ENCODE results near the gene ZBTB44. TPM values are rescaled to one million over a fixed set of nuclear protein-coding genes. Genes with fewer than 3 reads are reported as not detected.

Gene ZBTB44
- total RNA-seq, 1 donor: 41.5 TPM

GRCh38 chr11:130211144-130211543 is 103.6 kb downstream of the ZBTB44 start:
- TF ChIP-seq, protein P1, sequence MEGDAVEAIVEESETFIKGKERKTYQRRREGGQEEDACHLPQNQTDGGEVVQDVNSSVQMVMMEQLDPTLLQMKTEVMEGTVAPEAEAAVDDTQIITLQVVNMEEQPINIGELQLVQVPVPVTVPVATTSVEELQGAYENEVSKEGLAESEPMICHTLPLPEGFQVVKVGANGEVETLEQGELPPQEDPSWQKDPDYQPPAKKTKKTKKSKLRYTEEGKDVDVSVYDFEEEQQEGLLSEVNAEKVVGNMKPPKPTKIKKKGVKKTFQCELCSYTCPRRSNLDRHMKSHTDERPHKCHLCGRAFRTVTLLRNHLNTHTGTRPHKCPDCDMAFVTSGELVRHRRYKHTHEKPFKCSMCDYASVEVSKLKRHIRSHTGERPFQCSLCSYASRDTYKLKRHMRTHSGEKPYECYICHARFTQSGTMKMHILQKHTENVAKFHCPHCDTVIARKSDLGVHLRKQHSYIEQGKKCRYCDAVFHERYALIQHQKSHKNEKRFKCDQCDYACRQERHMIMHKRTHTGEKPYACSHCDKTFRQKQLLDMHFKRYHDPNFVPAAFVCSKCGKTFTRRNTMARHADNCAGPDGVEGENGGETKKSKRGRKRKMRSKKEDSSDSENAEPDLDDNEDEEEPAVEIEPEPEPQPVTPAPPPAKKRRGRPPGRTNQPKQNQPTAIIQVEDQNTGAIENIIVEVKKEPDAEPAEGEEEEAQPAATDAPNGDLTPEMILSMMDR (IDR thresholded peaks at IDR 0.05; ENCODE audit: insufficient read depth, low read depth, low read length): no peak
- no peak for DNase-seq (ENCODE audit: low read depth)
- H3K4me3 ChIP-seq (ENCODE audit: low read depth, low read length): no peak overlapping the region

DNA sequence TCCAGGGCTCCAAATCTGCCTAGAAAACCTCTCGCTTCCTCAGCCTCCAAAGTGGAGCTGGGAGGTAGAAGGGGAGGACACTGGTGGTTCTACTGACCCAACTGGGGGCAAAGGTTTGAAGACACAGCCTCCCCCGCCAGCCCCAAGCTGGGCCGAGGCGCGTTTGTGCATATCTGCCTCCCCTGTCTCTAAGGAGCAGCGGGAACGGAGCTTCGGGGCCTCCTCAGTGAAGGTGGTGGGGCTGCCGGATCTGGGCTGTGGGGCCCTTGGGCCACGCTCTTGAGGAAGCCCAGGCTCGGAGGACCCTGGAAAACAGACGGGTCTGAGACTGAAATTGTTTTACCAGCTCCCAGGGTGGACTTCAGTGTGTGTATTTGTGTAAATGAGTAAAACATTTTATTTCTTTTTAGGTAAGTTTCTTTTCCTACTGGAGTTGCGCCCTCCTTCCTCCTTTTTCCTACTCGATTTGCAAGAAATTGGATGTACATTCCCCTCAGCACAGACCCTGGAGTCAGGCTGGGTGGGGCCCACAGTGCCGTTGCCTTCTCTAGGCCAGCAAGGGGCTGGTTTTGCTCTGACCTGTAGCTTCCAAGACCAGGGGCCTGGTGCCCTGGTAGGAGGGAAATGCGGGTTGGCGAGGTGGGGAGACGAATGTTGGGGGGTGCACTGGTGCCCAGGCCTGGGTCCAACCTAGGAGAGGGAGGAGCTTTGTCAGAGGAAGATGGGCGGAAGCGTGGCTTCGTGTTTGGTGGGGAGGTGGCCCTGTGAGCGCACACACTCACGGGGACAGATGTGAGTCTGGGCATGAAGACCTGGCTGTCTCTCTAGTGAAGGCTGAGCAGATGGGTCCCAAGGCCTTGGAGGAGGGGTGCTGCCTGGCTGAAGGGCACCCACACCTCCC is 104.5 kb downstream of the ZBTB44 start:
- no peak for DNase-seq (ENCODE audit: low read depth)
- H3K4me3 ChIP-seq (ENCODE audit: low read depth, low read length): no peak overlapping the region
- TF ChIP-seq, protein P1 (IDR thresholded peaks at IDR 0.05; ENCODE audit: insufficient read depth, low read depth, low read length): no peak

DNA sequence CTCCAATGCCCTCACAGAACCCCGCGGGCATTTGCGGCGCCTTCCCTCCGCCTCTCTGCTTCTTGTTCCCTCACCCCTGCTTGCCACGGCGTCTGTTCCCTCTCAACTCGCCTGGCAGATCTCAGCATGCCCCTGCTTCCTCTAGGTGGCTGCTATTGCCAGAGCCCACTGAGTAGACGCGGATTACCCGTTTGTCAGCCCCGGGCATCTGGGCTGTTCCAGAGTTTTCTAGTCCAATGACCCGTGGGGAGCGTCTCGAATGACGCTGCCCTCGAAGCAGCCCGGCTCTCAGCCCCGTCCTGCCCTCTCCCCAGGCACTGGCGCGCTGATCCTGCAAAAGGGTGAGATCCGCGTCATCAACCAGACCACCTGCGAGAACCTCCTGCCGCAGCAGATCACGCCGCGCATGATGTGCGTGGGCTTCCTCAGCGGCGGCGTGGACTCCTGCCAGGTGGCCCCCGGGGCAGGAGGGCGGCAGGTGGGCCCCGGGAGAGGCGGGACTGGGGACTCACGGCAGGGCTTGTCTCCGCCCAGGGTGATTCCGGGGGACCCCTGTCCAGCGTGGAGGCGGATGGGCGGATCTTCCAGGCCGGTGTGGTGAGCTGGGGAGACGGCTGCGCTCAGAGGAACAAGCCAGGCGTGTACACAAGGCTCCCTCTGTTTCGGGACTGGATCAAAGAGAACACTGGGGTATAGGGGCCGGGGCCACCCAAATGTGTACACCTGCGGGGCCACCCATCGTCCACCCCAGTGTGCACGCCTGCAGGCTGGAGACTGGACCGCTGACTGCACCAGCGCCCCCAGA is 105.4 kb downstream of the ZBTB44 start:
- H3K4me3 ChIP-seq (ENCODE audit: low read depth, low read length): no peak overlapping the region
- TF ChIP-seq, protein P1 (IDR thresholded peaks at IDR 0.05; ENCODE audit: insufficient read depth, low read depth, low read length): no peak

GRCh38 chr11:130208241-130209127 is 106.2 kb downstream of the ZBTB44 start:
- H3K4me3 ChIP-seq (ENCODE audit: low read depth, low read length): no peak overlapping the region
- TF ChIP-seq, protein P1 (IDR thresholded peaks at IDR 0.05; ENCODE audit: insufficient read depth, low read depth, low read length): no peak
- no peak for DNase-seq (ENCODE audit: low read depth)

More for the DNA sequence above, 105.4 kb downstream of the ZBTB44 start:
- DNase-seq (ENCODE audit: low read depth): no peak

GRCh38 chr11:130206141-130206540 is 108.6 kb downstream of the ZBTB44 start:
- no peak overlapping the region for H3K4me3 ChIP-seq (ENCODE audit: low read depth, low read length)
- DNase-seq (ENCODE audit: low read depth): no peak

More at GRCh38 chr11:130206141-130206540, 108.6 kb downstream of the ZBTB44 start:
- TF ChIP-seq, protein P1 (IDR thresholded peaks at IDR 0.05; ENCODE audit: insufficient read depth, low read depth, low read length): no peak
